H1 (cell line): Measurements from ENCODE around the gene AQP12A. TPM values are rescaled to one million over a fixed set of nuclear protein-coding genes. Genes with fewer than 3 reads are reported as not detected.
A peak's percentile ranks its signal among the peaks of the same experiment; 100 is the strongest.

Source experiments
- CTCF ChIA-PET: fragments of 300-600 bp; sonication (Branson Sonifier 250); formaldehyde crosslinking; loops from one replicate; lab custom pipeline; 2021; ENCODE audit not compliant: partially characterized antibody; lab: Charles Lee
- POLR2A ChIA-PET: fragments of 300-600 bp; sonication (Branson Sonifier 250); formaldehyde crosslinking; loops from one replicate; lab custom pipeline; 2021; ENCODE audit warnings: inconsistent platforms; ENCODE audit not compliant: partially characterized antibody; lab: Charles Lee
- DNase-seq, 2 experiments: peaks; one replicate each; pipeline versions ENCODE4 v3.0.0 to v3.0.0-alpha.2; 2010 to 2022; ENCODE audit warnings: low spot score in 2 of 2, low read depth in 1 of 2, mixed read lengths in 1 of 2
- FAIRE-seq: peaks from 2 replicates; lab custom pipeline; 2011; peaks lifted over from hg19 to GRCh38; lab: Jason Lieb, UNC
- H2AFZ ChIP-seq: 2 replicates; pipeline ENCODE4 v1.8.1; 2012; ENCODE audit warnings: low read length, inconsistent platforms
- H2AK5ac ChIP-seq: 2 replicates; pipeline ENCODE4 v1.6.1; 2013; ENCODE audit warnings: low read depth, low read length
- H2BK120ac ChIP-seq: replicated peaks from 2 replicates; pipeline ENCODE3; 2013; ENCODE audit warnings: low read depth, low read length, inconsistent platforms
- H2BK12ac ChIP-seq: 2 replicates; pipeline ENCODE4 v1.6.1; 2013; ENCODE audit warnings: low read depth, low read length
- H2BK15ac ChIP-seq: 2 replicates; pipeline ENCODE4 v1.6.1; 2013; ENCODE audit warnings: low read length
- H2BK20ac ChIP-seq: 2 replicates; pipeline ENCODE4 v1.6.1; 2013; ENCODE audit warnings: low read length
- H2BK5ac ChIP-seq: 2 replicates; pipeline ENCODE4 v1.6.1; 2013; ENCODE audit warnings: low read depth, low read length
- H3K14ac ChIP-seq: 2 replicates; pipeline ENCODE4 v1.6.1; 2013; ENCODE audit warnings: inconsistent platforms; ENCODE audit not compliant: insufficient read length
- H3K18ac ChIP-seq: 2 replicates; pipeline ENCODE4 v1.6.1; 2013; ENCODE audit warnings: low read length; ENCODE audit errors: extremely low read depth
- H3K23ac ChIP-seq: 2 replicates; pipeline ENCODE4 v1.6.1; 2013; ENCODE audit warnings: inconsistent platforms; ENCODE audit not compliant: insufficient read length
- H3K23me2 ChIP-seq: 2 replicates; pipeline ENCODE4 v1.6.1; 2013; ENCODE audit warnings: low read depth, low read length
- H3K27ac ChIP-seq: 2 replicates; pipeline ENCODE4 v1.6.1; 2011; ENCODE audit warnings: low read depth, low read length, inconsistent platforms
- H3K27me3 ChIP-seq, 4 experiments: replicated peaks in 1 of 4; 1 replicate in 1 of 4; 2 replicates in 3 of 4; pipeline versions ENCODE4 v1.6.1 to v1.8.1; 2011 to 2013; ENCODE audit warnings: low read length in 3 of 4, mild to moderate bottlenecking in 3 of 4, inconsistent platforms in 2 of 4, mixed read lengths in 2 of 4, moderate library complexity in 1 of 4; ENCODE audit not compliant: control insufficient read depth in 3 of 4, insufficient read depth in 3 of 4; ENCODE audit errors: extremely low read depth in 1 of 4
- H3K36me3 ChIP-seq, 4 experiments: 2 replicates each; pipeline versions ENCODE4 v1.6.1 to v1.8.1; 2011 to 2013; ENCODE audit warnings: mild to moderate bottlenecking in 4 of 4, low read length in 3 of 4, moderate library complexity in 2 of 4, control low read depth in 1 of 4, inconsistent platforms in 1 of 4; ENCODE audit not compliant: insufficient read depth in 4 of 4, control insufficient read depth in 2 of 4
- H3K4ac ChIP-seq: replicated peaks from 2 replicates; pipeline ENCODE3; 2013; ENCODE audit warnings: low read length, low read depth, mixed read lengths, inconsistent platforms; ENCODE audit not compliant: insufficient read length
- H3K4me1 ChIP-seq, 4 experiments: replicated peaks in 1 of 4; 1 replicate in 1 of 4; 2 replicates in 3 of 4; pipeline versions ENCODE4 v1.6.1 to v1.8.1; 2011 to 2013; ENCODE audit warnings: low read length in 3 of 4, inconsistent platforms in 2 of 4, mixed read lengths in 1 of 4; ENCODE audit not compliant: insufficient read depth in 4 of 4, control insufficient read depth in 3 of 4
- H3K4me2 ChIP-seq, 2 experiments: 2 replicates each; pipeline versions ENCODE4 v1.6.1 to v1.8.1; 2011 to 2013; ENCODE audit warnings: low read depth in 2 of 2, low read length in 2 of 2, control low read depth in 1 of 2, inconsistent platforms in 1 of 2, mild to moderate bottlenecking in 1 of 2; ENCODE audit not compliant: insufficient read depth in 1 of 2
- H3K4me3 ChIP-seq, 4 experiments: fragments of 200-600, 300-600 bp in 1 of 4; sonication (generic), shearing (Covaris generic), sonication (Bioruptor Twin) in 1 of 4; 2 replicates each; pipeline versions ENCODE4 v1.5.1 to v1.8.1; 2011 to 2016; ENCODE audit warnings: low read length in 4 of 4, low read depth in 3 of 4, control low read depth in 2 of 4, inconsistent platforms in 2 of 4, mild to moderate bottlenecking in 2 of 4, mixed read lengths in 1 of 4, moderate library complexity in 1 of 4; ENCODE audit not compliant: insufficient read depth in 2 of 4; ENCODE audit errors: extremely low read depth in 1 of 4
- H3K56ac ChIP-seq: replicated peaks from 2 replicates; pipeline ENCODE3; 2013; ENCODE audit warnings: low read depth, mild to moderate bottlenecking, mixed read lengths, low read length, inconsistent platforms; ENCODE audit not compliant: insufficient read length
- H3K79me1 ChIP-seq: 2 replicates; pipeline ENCODE4 v1.6.1; 2013; ENCODE audit warnings: low read depth, low read length, control low read depth
- H3K79me2 ChIP-seq, 2 experiments: 2 replicates each; pipeline versions ENCODE4 v1.6.1 to v1.8.1; 2012 to 2013; ENCODE audit warnings: low read length in 2 of 2, mild to moderate bottlenecking in 2 of 2, inconsistent platforms in 1 of 2; ENCODE audit not compliant: insufficient read depth in 2 of 2, control insufficient read depth in 1 of 2
- H3K9ac ChIP-seq, 4 experiments: replicated peaks in 1 of 4; 1 replicate in 1 of 4; 2 replicates in 3 of 4; pipeline versions ENCODE4 v1.6.1 to v1.8.1; 2011 to 2013; ENCODE audit warnings: low read depth in 3 of 4, low read length in 3 of 4, control low read depth in 2 of 4, mild to moderate bottlenecking in 2 of 4, moderate library complexity in 2 of 4, inconsistent platforms in 1 of 4; ENCODE audit errors: extremely low read depth in 1 of 4
- H3K9me3 ChIP-seq, 2 experiments: 2 replicates each; pipeline versions ENCODE4 v1.6.1 to v1.8.1; 2012 to 2013; ENCODE audit warnings: mild to moderate bottlenecking in 2 of 2, moderate library complexity in 2 of 2, control low read depth in 1 of 2, inconsistent platforms in 1 of 2, low read depth in 1 of 2, low read length in 1 of 2, mixed read lengths in 1 of 2; ENCODE audit not compliant: insufficient read depth in 2 of 2
- H4K20me1 ChIP-seq, 2 experiments: replicated peaks in 1 of 2; 2 replicates each; pipeline versions ENCODE3 to v1.8.1; 2011 to 2013; ENCODE audit warnings: inconsistent platforms in 2 of 2, low read length in 2 of 2, mild to moderate bottlenecking in 1 of 2; ENCODE audit not compliant: insufficient read depth in 2 of 2, control insufficient read depth in 1 of 2
- H4K5ac ChIP-seq: 2 replicates; pipeline ENCODE4 v1.6.1; 2013; ENCODE audit warnings: low read length, low read depth, mixed read lengths, inconsistent platforms; ENCODE audit not compliant: insufficient read length
- H4K8ac ChIP-seq: 2 replicates; pipeline ENCODE4 v1.8.0; 2013; ENCODE audit warnings: mild to moderate bottlenecking, moderate library complexity, low read length, inconsistent platforms; ENCODE audit not compliant: insufficient read depth; ENCODE audit errors: extremely low read depth
- H4K91ac ChIP-seq: replicated peaks from 2 replicates; pipeline ENCODE3; 2013; ENCODE audit warnings: low read length, mixed read lengths, inconsistent platforms; ENCODE audit not compliant: insufficient read length
- CHD1 ChIP-seq: IDR thresholded peaks from 2 replicates; pipeline ENCODE4 v1.6.1; 2012; ENCODE audit warnings: low read depth, low read length, improper control_type of control experiment
- JUN ChIP-seq: IDR thresholded peaks from 2 replicates; pipeline ENCODE4 v1.6.1; 2011; ENCODE audit warnings: low read depth, mild to moderate bottlenecking, improper control_type of control experiment, low read length
- KDM1A ChIP-seq: fragments of 200-600, 300-600 bp; sonication (generic); IDR thresholded peaks from 2 replicates; pipeline ENCODE4 v1.7.1; 2016; ENCODE audit warnings: mild to moderate bottlenecking, low read length, borderline replicate concordance
- KDM5A ChIP-seq: fragments of 200-600 bp; IDR thresholded peaks from 2 replicates; pipeline ENCODE4 v1.7.1; 2012; ENCODE audit warnings: mild to moderate bottlenecking, low read length, inconsistent platforms, mixed read lengths
- POLR2AphosphoS5 ChIP-seq: IDR thresholded peaks from 2 replicates; pipeline ENCODE4 v1.6.1; 2011; ENCODE audit warnings: low read depth, low read length
- RAD21 ChIP-seq, 2 experiments: IDR thresholded peaks in 1 of 2; conservative IDR thresholded peaks in 1 of 2; 2 replicates each; pipeline ENCODE4 v1.6.1; 2011; ENCODE audit warnings: low read depth in 2 of 2, low read length in 2 of 2, improper control_type of control experiment in 1 of 2, inconsistent platforms in 1 of 2, mild to moderate bottlenecking in 1 of 2, moderate library complexity in 1 of 2
- SIX5 ChIP-seq: IDR thresholded peaks from 2 replicates; pipeline ENCODE4 v1.6.1; 2011; ENCODE audit warnings: mild to moderate bottlenecking, low read depth, low read length
- SP2 ChIP-seq: IDR thresholded peaks from 2 replicates; pipeline ENCODE4 v1.6.1; 2012; ENCODE audit warnings: mild to moderate bottlenecking, low read length, inconsistent platforms
- SRF ChIP-seq: IDR thresholded peaks from 2 replicates; pipeline ENCODE4 v1.6.1; 2011; ENCODE audit warnings: mild to moderate bottlenecking, low read depth, low read length, moderate library complexity
- USF2 ChIP-seq: IDR thresholded peaks from 2 replicates; pipeline ENCODE4 v1.6.1; 2011; ENCODE audit warnings: low read length, improper control_type of control experiment
- ZNF274 ChIP-seq: IDR thresholded peaks from 2 replicates; pipeline ENCODE4 v1.7.0; 2012; ENCODE audit warnings: low read length, borderline replicate concordance; ENCODE audit errors: extremely low read depth
- WGBS, 2 experiments: shearing (Covaris generic) in 1 of 2; methylation state at CpG; one replicate each; pipeline versions ENCODE4 v1.1.6 to v1.1.7; 2013 to 2015; ENCODE audit warnings: low lambda C conversion rate in 2 of 2, mixed read lengths in 2 of 2, inconsistent platforms in 1 of 2, low coverage in 1 of 2, missing lambda C conversion rate in 1 of 2; ENCODE audit not compliant: insufficient replicate concordance in 2 of 2, insufficient coverage in 1 of 2, insufficient read length in 1 of 2; ENCODE audit errors: extremely low coverage in 1 of 2, missing lambda C conversion rate in 1 of 2; 5-methylcytosine and 5-hydroxymethylcytosine counted together
- polyA plus RNA-seq, 7 experiments: library from polyadenylated mRNA; depleted of rRNA in 3 of 7; stranded (reverse) in 5 of 7; unstranded in 2 of 7; fragments of >200 nt in 5 of 7; fragments of 200-250 nt in 2 of 7; gene quantifications; 1 replicate in 5 of 7; 2 replicates in 1 of 7; 4 replicates in 1 of 7; pipeline versions ENCODE4 v1.2.1 to v1.2.3, GENCODE V29; 2011 to 2013; ENCODE audit warnings: missing spikeins in 2 of 7, mixed read lengths in 2 of 7
- total RNA-seq: library from RNA; stranded (reverse); fragmentation: NEBNext Ultra II Directional; extraction: Animal tissue kit (Norgen Biotek cat#: 25700); gene quantifications from 2 replicates; pipeline ENCODE4 v1.2.1, GENCODE V29; 2021
- TF ChIP-seq, protein P1 (sequence below): IDR thresholded peaks from 2 replicates; pipeline ENCODE4 v1.6.1; 2011; ENCODE audit warnings: low read depth, mild to moderate bottlenecking, low read length; ENCODE audit not compliant: insufficient read depth

Gene AQP12A
- total and polyA plus RNA-seq, 2 of the 8 experiments (the other 6 are each of a cell fraction or from before 2014, with no cell fraction given) = not detected

- POLR2A ChIA-PET = no interaction called here
- no peak overlapping the region for H4K8ac ChIP-seq
- H2BK12ac ChIP-seq = no peak overlapping the region
- H4K91ac ChIP-seq = no peak overlapping the region
- no peak overlapping the region for H2AK5ac ChIP-seq
- H3K4me1 ChIP-seq = peaks cover 0 to 3% (median 0%) of the 10 kb centered on the region in 4 experiments; a peak in 2 of 7 replicates
- H3K4me3 ChIP-seq = no peak overlapping the region
- no peak overlapping the region for H3K9ac ChIP-seq
- no peak overlapping the region for H3K27ac ChIP-seq
- DNase-seq = peak in 1 of 2 experiments; percentile 41
- no peaks in the 10 kb centered on the region for H4K20me1 ChIP-seq
- H3K18ac ChIP-seq = no peak overlapping the region
- CTCF ChIA-PET = no interaction called here
- H3K36me3 ChIP-seq = no peaks in the 10 kb centered on the region
- no peak overlapping the region for H4K5ac ChIP-seq
- FAIRE-seq = no peak
- no peak overlapping the region for H2BK20ac ChIP-seq
- no peaks in the 10 kb centered on the region for H3K23me2 ChIP-seq
- H3K79me1 ChIP-seq = no peaks in the 10 kb centered on the region
- H3K79me2 ChIP-seq = no peaks in the 10 kb centered on the region
- no peak overlapping the region for H3K23ac ChIP-seq
- H3K56ac ChIP-seq = no peak overlapping the region
- no peak overlapping the region for H3K14ac ChIP-seq
- WGBS, 2 experiments = 63% methylated on average over 9 of the region's 11 CpGs; no CpG with 5 or more reads in 1 of the 2 experiments
- no peak overlapping the region for H2BK120ac ChIP-seq
- H2AFZ ChIP-seq = no peak overlapping the region
- H3K27me3 ChIP-seq = no peaks in the 10 kb centered on the region; a peak in 1 of 7 replicates
- TF ChIP-seq JUN (no peak), SP2 (no peak), CHD1 (no peak), KDM5A (no peak), RAD21 (IDR thresholded peaks at IDR 0.05 in 1 of 2, conservative IDR thresholded peaks at IDR 0.05 in 1 of 2; ENCODE audit: low read depth in 2 of 2, low read length in 2 of 2) (no peak), USF2 (no peak), SIX5 (no peak), SRF (no peak), ZNF274 (no peak), POLR2AphosphoS5 (no peak), KDM1A (no peak)
- TF ChIP-seq, protein P1, sequence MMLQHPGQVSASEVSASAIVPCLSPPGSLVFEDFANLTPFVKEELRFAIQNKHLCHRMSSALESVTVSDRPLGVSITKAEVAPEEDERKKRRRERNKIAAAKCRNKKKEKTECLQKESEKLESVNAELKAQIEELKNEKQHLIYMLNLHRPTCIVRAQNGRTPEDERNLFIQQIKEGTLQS = no peak
- H2BK5ac ChIP-seq = no peak overlapping the region
- no peak overlapping the region for H3K4me2 ChIP-seq
- no peak overlapping the region for H2BK15ac ChIP-seq
- H3K4ac ChIP-seq = no peak overlapping the region
- H3K9me3 ChIP-seq = no peaks in the 10 kb centered on the region
Measured at GRCh38 chr2:240689975-240690374, 1.7 kb upstream of the AQP12A start.
